Kidney (tissue), 14 donors: Measurements from ENCODE around the gene NEUROD2. TPM values are rescaled to one million over a fixed set of nuclear protein-coding genes. Genes with fewer than 3 reads are reported as not detected.
A peak's percentile ranks its signal among the peaks of the same experiment; 100 is the strongest.
"Not testable (repeated sequence)": the region's sequence is repeated elsewhere in the genome, so short reads cannot be mapped to it uniquely, and the experiment has no call there.

Experiments
- DNase-seq, 5 donors: peaks; one replicate each; pipeline ENCODE4 v3.0.0-alpha.2; 2013 to 2020
- FAIRE-seq: peaks from 2 replicates; lab custom pipeline; 2012; peaks lifted over from hg19 to GRCh38; lab: Jason Lieb, UNC
- H3K27ac ChIP-seq, 2 donors: one replicate each; pipeline ENCODE4 v1.7.0; 2013; ENCODE audit warnings: low read depth in 2 of 2, low read length in 2 of 2, inconsistent platforms in 1 of 2
- H3K27me3 ChIP-seq: one replicate; pipeline ENCODE4 v1.7.1; 2013; ENCODE audit warnings: low read length, inconsistent platforms; ENCODE audit not compliant: control insufficient read depth, insufficient read depth
- H3K36me3 ChIP-seq, 3 donors: one replicate each; pipeline versions ENCODE4 v1.7.0 to v1.7.1; 2013; ENCODE audit warnings: low read length in 3 of 3, control low read depth in 1 of 3, inconsistent platforms in 1 of 3; ENCODE audit not compliant: insufficient read depth in 3 of 3, control insufficient read depth in 2 of 3
- H3K4me1 ChIP-seq, 3 donors: one replicate each; pipeline versions ENCODE4 v1.7.0 to v1.7.1; 2013; ENCODE audit warnings: low read length in 3 of 3, inconsistent platforms in 1 of 3, low read depth in 1 of 3; ENCODE audit not compliant: control insufficient read depth in 2 of 3, insufficient read depth in 2 of 3
- H3K4me3 ChIP-seq, 3 donors: one replicate each; pipeline versions ENCODE4 v1.7.0 to v1.8.1; 2013; ENCODE audit warnings: low read length in 3 of 3, control low read depth in 1 of 3, inconsistent platforms in 1 of 3
- H3K9ac ChIP-seq, 3 donors: one replicate each; pipeline versions ENCODE4 v1.7.0 to v1.7.1; 2013; ENCODE audit warnings: low read length in 3 of 3, control low read depth in 1 of 3, inconsistent platforms in 1 of 3
- H3K9me3 ChIP-seq, 3 donors: one replicate each; pipeline versions ENCODE4 v1.7.0 to v1.7.1; 2013; ENCODE audit warnings: low read length in 3 of 3, control low read depth in 1 of 3, inconsistent platforms in 1 of 3; ENCODE audit not compliant: control insufficient read depth in 2 of 3, insufficient read depth in 1 of 3
- intact Hi-C: fragments of 100-400 bp; cut with DNase I; formaldehyde crosslinking; loops from one replicate; pipeline ENCODE4 v1.11.1; 2022
- polyA plus RNA-seq: library from polyadenylated mRNA; stranded (reverse); fragments of 350-450 nt; fragmentation: Illumina TruSeq; extraction: RNeasy Lipid Tissue Mini Kit (QIAGEN cat#74804); gene quantifications from one replicate; pipeline ENCODE4 v1.2.3, GENCODE V29; 2014; ENCODE audit warnings: low read depth, low replicate concordance; ENCODE audit not compliant: insufficient read depth
- total RNA-seq: library from RNA; stranded (reverse); fragmentation: NEBNext Ultra II Directional; extraction: Animal tissue kit (Norgen Biotek cat#: 25700); gene quantifications from one replicate; pipeline ENCODE4 v1.2.1, GENCODE V29; 2021
- TF ChIP-seq, protein P1 (sequence below): IDR thresholded peaks from 3 replicates; pipeline ENCODE4 v1.5.1; 2012; ENCODE audit warnings: mild to moderate bottlenecking, moderate library complexity, borderline replicate concordance; ENCODE audit not compliant: insufficient read depth; ENCODE audit errors: extremely low read depth
- donor health status: control.
- donor health status: control.
- donor health status: control.
- donor health status: control.
- donor health status: control.
- donor health status: DM: yes; HTN: yes; CAD: no.
- donor health status: Normal renal cell carcinoma (clear cell type).

The NEUROD2 gene
- total and polyA plus RNA-seq, 2 donors from 2014 or later, result not detected

DNA sequence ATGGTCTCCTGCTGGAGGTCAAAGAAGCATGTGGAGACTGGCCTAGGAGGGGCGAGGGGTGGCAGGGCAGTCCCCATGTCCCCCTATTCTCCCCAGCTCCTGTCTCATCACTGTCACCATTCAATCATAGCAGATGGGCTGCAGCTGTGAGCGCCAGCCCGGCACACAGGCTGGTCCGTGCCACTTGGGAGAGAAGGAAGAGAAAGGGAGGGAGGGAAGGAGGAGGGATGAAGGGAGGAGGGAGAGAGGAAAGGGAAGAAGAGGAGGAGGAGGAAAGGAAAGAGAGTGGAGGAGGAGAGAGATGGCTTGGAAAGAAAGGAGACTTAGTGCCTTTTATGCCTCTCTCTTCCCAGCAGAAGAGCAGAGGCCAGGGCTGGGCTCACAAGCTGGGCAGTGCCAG, 12.4 kb downstream of the NEUROD2 start:
- Histone ChIP-seq H3K9ac (no peak overlapping the region), H3K36me3 (no peaks in the 10 kb centered on the region), H3K9me3 (no peaks in the 10 kb centered on the region), H3K4me3 (no peak overlapping the region), H3K27me3 (peaks cover 40% of the 10 kb centered on the region), H3K27ac (no peak overlapping the region), H3K4me1 (no peaks in the 10 kb centered on the region)
- intact Hi-C loops, result no loop called here
- TF ChIP-seq, protein P1, sequence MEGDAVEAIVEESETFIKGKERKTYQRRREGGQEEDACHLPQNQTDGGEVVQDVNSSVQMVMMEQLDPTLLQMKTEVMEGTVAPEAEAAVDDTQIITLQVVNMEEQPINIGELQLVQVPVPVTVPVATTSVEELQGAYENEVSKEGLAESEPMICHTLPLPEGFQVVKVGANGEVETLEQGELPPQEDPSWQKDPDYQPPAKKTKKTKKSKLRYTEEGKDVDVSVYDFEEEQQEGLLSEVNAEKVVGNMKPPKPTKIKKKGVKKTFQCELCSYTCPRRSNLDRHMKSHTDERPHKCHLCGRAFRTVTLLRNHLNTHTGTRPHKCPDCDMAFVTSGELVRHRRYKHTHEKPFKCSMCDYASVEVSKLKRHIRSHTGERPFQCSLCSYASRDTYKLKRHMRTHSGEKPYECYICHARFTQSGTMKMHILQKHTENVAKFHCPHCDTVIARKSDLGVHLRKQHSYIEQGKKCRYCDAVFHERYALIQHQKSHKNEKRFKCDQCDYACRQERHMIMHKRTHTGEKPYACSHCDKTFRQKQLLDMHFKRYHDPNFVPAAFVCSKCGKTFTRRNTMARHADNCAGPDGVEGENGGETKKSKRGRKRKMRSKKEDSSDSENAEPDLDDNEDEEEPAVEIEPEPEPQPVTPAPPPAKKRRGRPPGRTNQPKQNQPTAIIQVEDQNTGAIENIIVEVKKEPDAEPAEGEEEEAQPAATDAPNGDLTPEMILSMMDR, result no peak
- DNase-seq (no peak), FAIRE-seq (no peak)

- H3K4me1 ChIP-seq, result no peaks in the 10 kb centered on the region
- DNase-seq, result no peak
- no peak overlapping the region for H3K27ac ChIP-seq
- H3K9me3 ChIP-seq, result no peaks in the 10 kb centered on the region
- intact Hi-C loops, result no loop called here
- peaks cover 27% of the 10 kb centered on the region for H3K27me3 ChIP-seq
- no peak for FAIRE-seq
- TF ChIP-seq, protein P1, result no peak
- H3K9ac ChIP-seq, result no peak overlapping the region
- H3K36me3 ChIP-seq, result no peaks in the 10 kb centered on the region
- no peak overlapping the region for H3K4me3 ChIP-seq
Observed at GRCh38 chr17:39593371-39593770, 14.3 kb downstream of the NEUROD2 start.

GRCh38 chr17:39591958-39592954, 15.5 kb downstream of the NEUROD2 start:
- intact Hi-C loops, result no loop called here
- TF ChIP-seq, protein P1, result no peak
- Histone ChIP-seq H3K4me3 (no peak overlapping the region), H3K27ac (no peak overlapping the region), H3K9me3 (no peaks in the 10 kb centered on the region), H3K36me3 (no peaks in the 10 kb centered on the region), H3K9ac (no peak overlapping the region), H3K27me3 (peaks cover 16% of the 10 kb centered on the region), H3K4me1 (no peaks in the 10 kb centered on the region)
- DNase-seq, result peak; percentile 67 to 95 (median 86)
- no peak for FAIRE-seq

DNA sequence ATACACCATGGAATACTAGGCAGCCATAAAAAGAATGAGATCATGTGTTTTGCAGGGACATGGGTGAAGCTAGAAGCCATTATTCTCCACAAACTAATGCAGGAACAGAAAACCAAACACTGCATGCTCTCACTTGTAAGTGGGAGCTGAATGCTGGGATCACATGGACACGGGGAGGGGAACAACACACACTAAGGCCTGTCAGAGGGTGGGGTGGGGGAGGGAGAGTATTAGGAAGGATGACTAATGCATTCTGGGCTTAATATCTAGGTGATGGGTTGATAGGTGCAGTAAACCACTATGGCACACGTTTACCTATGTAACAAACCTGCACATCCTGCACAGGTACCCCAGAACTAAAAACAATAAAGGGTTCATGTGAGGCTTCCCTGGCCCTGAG, 17.5 kb downstream of the NEUROD2 start:
- intact Hi-C loops, FAIRE-seq: not testable (repeated sequence)

More for the DNA sequence above, 17.5 kb downstream of the NEUROD2 start:
- H3K4me3 ChIP-seq, H3K36me3 ChIP-seq, H3K9me3 ChIP-seq, H3K27ac ChIP-seq, H3K4me1 ChIP-seq, DNase-seq, H3K9ac ChIP-seq, H3K27me3 ChIP-seq: not testable (repeated sequence)
